Measurements from ENCODE around the gene APLP2.
"Not testable (repeated sequence)": the region's sequence is repeated elsewhere in the genome, so short reads cannot be mapped to it uniquely, and the experiment has no call there.

APLP2 gene

GRCh38 chr11:130193551-130193950 is 123.9 kb downstream of the APLP2 start:
- DNase-seq (ENCODE audit: low read depth, low spot score) = not testable (repeated sequence)
